ENCODE data around the gene PEX26.
"Not testable (repeated sequence)": the region's sequence is repeated elsewhere in the genome, so short reads cannot be mapped to it uniquely, and the experiment has no call there.

The PEX26 gene

GRCh38 chr22:18121506-18121905, 43.7 kb downstream of the PEX26 start:
- DNase-seq, result no peak

GRCh38 chr22:18121954-18122554, 44.3 kb downstream of the PEX26 start:
- no peak for DNase-seq

GRCh38 chr22:18123476-18124025, 45.8 kb downstream of the PEX26 start:
- not testable (repeated sequence) for DNase-seq

- no peak for DNase-seq
Measured at GRCh38 chr22:18126606-18127005, 48.8 kb downstream of the PEX26 start.

- DNase-seq, result no peak
Measured at GRCh38 chr22:18130018-18130417, 52.2 kb downstream of the PEX26 start.

- no peak for DNase-seq
Measured at GRCh38 chr22:18130699-18131429, 53.1 kb downstream of the PEX26 start.

GRCh38 chr22:18133452-18133851, 55.7 kb downstream of the PEX26 start:
- no peak for DNase-seq

- no peak for DNase-seq
Measured at GRCh38 chr22:18136563-18137320, 59.0 kb downstream of the PEX26 start.

- not testable (repeated sequence) for DNase-seq
Measured at GRCh38 chr22:18141004-18141403, 63.2 kb downstream of the PEX26 start.

GRCh38 chr22:18144105-18144504, 66.3 kb downstream of the PEX26 start:
- DNase-seq, result no peak

GRCh38 chr22:18145676-18146388, 68.0 kb downstream of the PEX26 start:
- DNase-seq, result no peak

- DNase-seq, result no peak
Measured at GRCh38 chr22:18146389-18146753, 68.6 kb downstream of the PEX26 start.

- no peak for DNase-seq
Measured at GRCh38 chr22:18147791-18148190, 70.0 kb downstream of the PEX26 start.

GRCh38 chr22:18148293-18148965, 70.6 kb downstream of the PEX26 start:
- DNase-seq, result no peak

- no peak for DNase-seq
Measured at GRCh38 chr22:18152519-18152918, 74.7 kb downstream of the PEX26 start.

- no peak for DNase-seq
Measured at GRCh38 chr22:18154821-18155390, 77.1 kb downstream of the PEX26 start.
